GM21515 (cell line): Measurements from ENCODE around the gene ARID3A.
A peak's percentile ranks its signal among the peaks of the same experiment; 100 is the strongest.

Experiments
- ATAC-seq: cut with Tn5 transposase; IDR thresholded peaks from one replicate; pipeline ENCODE4 v1.9.1; 2021; ENCODE audit not compliant: unreplicated experiment

ARID3A gene

DNA sequence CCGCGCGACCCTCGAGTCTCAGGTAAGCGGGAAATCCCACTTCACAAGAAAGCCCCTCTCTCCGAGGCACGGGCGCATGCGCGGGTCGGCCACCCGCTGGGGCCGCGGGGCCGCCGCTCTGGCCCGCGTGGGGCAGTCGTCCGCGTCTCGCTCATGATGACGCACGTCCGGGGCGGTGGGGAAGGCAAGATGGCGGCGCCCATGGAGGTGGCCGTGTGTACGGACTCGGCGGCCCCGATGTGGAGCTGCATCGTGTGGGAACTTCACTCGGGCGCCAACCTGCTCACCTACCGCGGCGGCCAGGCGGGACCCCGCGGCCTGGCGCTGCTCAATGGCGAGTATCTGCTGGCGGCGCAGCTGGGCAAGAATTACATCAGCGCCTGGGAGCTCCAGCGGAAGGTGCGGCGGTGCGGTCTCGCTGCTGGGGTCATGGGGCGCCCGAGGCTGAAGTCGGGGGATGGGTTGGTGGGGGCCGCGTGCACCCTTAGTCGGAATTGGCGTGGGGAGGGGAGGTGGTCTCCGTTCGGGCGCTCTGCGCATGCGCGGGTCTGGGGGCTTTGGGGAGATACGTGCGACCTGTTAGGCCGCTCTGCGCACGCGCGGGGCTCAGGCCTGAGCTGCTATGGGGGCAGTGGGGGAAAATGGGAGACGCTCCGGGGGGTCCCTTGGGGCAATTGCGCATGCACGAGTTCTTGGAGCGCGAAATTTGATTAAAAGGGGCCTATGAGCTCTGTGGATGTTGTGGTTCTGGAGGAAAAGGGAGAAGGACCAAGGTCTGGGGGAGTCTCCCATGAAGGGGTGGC is 58.5 kb downstream of the ARID3A start, which contains the start of gene WDR18:
Gene WDR18, plus strand, starts transcription at position 181 of the 803 bp plus-strand sequence. Its CDS starts 9 bp downstream, at position 190.
- peak; percentile 57 for ATAC-seq

DNA sequence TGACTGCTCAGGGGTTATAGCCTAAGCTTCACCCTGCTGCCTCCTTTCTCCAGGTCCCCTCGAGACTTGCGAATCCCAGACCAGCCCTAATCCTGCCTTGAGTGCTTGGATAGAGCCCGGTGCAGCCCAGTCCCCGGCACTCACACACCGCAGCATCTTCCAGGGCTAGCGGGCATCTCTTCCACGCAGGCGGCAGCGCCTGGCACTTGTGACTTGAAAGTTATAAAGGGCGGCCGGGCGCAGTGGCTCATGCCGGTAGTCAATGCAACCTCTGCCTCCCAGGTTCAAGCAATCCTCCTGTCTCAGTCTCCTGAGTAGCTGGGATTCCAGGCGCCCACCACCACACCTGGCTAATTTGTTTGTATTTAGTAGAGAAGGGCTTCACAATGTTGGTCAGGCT is 60.2 kb downstream of the ARID3A start:
- no peak for ATAC-seq

DNA sequence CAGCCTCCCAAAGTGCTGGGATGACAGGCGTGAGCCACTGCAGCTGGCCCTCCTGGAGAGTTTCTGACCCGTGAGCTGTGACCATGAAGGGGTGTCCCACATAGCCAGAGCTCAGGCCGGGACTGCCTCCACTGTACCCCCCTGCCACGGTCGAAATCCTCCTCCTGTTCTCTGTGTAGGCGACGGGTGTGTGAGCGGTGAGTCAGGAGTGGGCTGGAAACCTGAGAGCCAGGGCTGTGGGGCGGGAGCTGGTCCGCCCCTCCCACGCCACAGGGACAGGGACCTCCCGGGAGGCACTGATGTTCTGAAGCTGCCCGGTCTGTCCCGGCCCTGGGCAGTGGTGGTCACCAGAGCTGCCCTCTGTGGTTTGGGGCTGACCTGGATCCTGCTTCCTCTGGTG is 62.2 kb downstream of the ARID3A start:
- no peak for ATAC-seq

DNA sequence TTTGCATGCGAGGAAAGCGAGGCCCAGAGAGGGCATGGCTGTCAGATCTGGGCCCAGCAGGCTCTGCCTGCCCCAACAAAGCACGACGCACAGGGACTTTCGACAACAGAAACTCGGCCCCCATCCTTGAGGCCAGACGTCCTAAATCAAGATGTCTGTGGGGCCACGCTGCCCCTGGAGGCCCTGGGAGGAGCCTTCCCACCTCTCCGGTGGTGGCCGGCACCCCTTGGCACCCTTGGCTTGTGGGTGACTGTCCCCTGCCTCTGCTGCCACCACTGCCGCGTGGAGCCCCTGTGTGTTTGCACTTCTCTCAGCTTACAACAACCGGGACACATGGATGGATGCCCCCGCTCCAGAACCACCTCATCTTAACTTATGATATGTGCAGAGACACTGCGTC is 62.7 kb downstream of the ARID3A start:
- no peak for ATAC-seq

DNA sequence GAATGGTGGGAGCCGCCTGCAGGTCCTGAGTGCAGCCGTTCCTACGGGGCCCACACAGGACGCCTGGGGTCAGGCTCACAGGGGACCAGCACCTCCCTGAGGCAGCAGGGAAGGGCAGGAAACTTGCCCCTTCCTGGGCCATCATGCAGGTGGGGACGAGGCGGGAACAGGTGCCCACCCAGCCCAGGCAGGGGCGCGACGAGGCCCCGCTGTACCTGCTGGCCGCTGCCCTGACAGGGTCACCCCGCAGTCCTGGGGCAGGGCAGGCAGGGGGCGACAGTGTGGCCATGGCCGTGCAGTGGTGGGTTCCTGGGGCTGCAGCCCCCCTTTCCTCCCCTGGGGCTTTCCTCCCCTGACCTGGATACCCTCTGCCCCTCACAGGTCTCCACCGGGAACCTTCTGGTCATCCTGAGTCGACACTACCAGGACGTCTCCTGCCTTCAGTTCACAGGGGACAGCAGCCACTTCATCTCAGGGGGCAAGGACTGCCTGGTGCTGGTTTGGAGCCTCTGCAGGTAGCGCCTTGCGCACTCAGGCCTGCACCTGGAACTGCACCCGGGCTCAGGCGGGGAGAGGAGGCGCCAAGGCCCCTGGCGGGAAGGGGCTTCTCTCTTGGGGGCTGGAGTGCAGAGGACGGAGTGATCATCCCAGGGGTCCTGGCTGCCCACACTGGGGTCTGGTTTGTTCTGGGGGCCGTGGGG is 63.7 kb downstream of the ARID3A start:
- ATAC-seq = no peak

DNA sequence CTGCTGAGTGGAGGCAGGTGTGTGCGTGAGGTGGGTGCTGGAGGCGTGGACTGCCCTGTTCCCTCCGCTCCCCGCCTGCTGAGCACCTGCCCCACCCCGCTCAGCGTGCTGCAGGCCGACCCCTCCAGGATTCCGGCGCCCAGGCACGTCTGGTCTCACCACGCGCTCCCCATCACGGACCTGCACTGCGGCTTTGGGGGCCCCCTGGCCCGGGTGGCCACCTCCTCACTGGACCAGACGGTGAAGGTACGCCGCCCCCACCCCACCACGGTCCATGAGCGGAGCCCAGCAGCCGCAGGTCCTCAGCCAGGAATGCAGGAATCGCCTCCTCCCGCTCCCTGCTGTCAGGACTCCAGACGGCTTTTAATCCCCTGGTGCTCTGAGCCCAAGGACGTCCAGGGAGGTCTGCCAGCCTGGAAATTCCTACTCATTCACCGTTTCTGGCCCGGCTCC is 64.3 kb downstream of the ARID3A start:
- ATAC-seq = no peak

DNA sequence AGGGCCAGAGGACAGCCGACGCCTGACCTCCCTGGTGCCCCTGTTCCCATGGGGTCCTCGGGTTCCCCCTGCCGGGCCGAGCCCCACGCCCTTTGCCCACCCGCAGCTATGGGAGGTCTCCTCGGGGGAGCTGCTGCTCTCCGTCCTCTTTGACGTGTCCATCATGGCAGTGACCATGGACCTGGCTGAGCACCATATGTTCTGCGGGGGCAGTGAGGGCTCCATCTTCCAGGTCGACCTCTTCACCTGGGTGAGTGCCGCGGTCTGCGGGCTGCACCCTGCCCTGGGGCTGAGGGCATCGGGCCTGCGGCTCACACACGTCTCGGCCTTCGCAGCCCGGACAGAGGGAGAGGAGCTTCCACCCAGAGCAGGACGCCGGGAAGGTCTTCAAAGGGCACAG is 64.9 kb downstream of the ARID3A start:
- ATAC-seq = no peak

DNA sequence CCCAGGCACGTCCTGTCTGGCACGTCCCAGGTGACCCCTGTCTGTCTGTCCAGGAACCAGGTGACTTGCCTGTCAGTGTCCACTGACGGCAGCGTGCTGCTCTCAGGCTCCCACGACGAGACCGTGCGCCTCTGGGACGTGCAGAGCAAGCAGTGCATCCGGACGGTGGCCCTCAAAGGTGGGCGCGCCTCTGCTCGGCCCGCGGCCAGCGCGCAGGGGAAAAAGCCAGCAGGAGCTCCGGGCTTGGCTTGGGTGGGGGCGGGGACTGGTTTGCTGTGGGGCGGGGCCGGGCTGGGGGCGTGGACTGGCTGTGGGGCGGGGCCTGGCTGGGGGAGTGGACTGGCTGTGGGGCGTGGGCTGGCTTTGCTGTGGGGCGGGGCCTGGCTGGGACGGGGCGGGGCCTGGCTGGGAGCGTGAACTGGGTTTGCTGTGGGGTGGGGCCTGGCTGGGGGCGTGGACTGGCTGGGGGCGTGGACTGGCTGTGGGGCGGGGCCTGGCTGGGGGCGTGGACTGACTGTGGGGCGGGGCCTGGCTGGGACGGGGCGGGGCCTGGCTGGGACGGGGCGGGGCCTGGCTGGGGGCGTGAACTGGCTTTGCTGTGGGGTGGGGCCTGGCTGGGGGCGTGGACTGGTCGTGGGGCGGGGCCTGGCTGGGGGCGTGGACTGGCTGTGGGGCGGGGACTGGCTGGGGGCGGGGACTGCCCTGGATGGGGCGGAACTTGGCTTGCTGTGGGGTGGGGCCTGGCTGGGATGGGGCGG is 65.5 kb downstream of the ARID3A start:
- ATAC-seq = no peak

DNA sequence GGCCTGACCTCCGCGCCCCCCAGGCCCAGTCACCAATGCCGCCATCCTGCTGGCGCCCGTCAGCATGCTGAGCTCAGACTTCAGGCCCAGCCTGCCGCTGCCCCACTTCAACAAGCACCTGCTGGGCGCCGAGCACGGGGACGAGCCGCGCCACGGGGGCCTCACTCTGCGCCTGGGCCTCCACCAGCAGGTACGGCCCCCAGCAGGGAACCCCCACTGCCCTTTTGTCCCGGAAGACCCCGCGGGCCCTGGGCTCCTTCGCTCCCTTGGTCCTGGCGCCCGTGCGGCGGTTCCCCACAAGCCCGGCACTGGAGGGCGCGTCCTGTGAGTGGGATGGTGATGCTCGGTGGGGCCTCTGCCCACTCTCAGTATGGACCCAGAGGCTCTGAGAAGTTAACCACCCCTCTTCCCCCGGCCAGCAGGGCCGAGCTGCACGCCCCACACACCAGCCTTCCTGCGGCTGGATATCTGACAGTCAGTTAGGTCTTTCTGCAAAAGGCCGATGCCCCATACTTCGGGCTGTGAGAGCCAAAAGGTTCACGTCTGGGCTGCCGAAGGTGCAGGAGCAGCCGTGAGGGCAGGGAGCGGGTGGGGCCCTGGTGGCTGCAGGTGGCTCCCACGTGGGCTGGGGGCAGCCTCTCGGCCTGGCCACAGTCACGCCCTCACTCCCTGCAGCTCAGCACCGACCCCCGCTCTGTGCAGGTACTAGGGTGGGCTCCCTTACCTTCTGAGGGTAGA is 66.3 kb downstream of the ARID3A start:
- no peak for ATAC-seq

DNA sequence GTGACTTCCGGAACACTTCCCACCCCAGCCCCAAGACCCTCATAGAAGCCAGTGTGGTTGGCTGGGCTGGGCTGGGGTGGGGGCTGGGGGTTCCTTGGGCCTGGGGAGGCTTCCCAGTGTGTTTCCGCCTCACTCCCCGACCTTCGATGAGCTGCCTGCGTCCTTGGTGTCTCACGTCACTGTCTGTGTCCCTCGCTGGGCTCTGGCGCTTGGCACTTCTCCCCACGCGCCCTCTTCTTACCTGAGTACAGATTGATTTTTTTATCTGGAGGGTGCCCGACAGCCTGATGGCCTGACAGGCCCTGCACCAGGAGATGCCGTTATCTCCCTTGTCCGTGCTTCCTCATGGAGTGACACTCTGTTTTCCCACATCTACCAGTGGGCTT is 66.8 kb downstream of the ARID3A start:
- no peak for ATAC-seq

DNA sequence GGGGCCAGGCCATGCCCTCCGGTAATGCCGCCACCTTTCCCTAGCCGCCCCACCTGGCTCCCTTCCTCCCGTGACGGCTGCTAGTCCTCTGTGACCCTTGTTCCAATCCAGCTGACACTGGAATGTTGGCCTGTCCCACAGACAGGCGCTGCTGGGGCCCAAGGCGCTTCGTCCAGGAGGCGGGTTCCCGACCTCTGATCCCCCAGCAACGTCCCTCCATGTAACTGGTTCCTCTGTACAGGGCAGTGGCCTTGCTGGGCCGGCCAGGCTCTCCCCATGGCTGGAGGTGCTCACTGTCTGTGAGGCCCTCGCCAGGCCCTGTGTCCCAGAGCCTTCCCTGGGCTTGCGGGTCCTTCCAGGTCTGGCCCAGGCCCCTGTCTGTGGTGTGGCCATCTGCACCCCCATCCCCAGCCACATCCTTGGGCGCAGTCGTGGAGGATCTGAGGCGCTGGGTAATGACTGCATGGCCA is 67.6 kb downstream of the ARID3A start:
- no peak for ATAC-seq

DNA sequence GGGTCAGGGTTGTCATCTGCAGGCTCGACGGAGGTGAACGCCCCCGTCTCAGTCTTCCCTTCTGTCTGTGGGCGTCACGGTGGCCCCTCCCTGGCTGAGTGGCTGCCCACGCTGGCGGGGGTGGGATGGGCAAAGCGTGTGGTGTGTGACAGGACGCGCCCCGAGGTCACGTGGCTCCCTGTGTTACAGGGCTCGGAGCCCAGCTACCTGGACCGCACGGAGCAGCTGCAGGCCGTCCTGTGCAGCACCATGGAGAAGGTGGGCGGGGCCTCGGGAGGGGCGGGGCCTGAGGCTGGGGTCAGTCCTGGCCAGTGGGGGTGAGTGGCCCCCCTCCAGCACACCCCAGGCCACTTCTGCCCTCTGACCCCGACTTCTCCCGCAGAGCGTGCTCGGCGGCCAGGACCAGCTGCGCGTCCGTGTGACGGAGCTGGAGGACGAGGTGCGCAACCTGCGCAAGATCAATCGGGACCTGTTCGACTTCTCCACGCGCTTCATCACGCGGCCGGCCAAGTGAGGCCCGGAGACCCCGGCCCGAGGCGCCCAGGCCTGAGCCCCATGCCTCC is 68.1 kb downstream of the ARID3A start:
- ATAC-seq = no peak

DNA sequence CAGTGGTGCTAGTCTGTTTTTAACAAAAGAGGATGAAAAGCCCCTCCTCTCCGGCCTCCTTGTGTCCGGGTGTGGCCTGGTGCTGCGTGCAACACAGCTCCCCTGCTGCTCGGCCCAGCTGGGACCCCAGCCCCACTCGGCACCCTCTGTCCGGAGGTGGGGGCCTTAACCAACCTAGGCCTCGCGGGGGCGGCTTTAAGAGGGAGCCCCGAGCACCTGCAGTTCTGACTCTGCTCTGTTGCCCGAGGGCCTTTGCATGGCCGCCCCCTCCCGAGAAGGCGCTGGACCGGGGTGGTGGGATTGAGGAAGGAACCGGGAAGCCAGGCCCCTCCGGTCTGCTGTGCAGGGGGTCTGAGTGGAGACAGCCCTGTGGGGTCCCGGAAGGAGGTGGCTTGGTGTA is 68.7 kb downstream of the ARID3A start:
- ATAC-seq = no peak

DNA sequence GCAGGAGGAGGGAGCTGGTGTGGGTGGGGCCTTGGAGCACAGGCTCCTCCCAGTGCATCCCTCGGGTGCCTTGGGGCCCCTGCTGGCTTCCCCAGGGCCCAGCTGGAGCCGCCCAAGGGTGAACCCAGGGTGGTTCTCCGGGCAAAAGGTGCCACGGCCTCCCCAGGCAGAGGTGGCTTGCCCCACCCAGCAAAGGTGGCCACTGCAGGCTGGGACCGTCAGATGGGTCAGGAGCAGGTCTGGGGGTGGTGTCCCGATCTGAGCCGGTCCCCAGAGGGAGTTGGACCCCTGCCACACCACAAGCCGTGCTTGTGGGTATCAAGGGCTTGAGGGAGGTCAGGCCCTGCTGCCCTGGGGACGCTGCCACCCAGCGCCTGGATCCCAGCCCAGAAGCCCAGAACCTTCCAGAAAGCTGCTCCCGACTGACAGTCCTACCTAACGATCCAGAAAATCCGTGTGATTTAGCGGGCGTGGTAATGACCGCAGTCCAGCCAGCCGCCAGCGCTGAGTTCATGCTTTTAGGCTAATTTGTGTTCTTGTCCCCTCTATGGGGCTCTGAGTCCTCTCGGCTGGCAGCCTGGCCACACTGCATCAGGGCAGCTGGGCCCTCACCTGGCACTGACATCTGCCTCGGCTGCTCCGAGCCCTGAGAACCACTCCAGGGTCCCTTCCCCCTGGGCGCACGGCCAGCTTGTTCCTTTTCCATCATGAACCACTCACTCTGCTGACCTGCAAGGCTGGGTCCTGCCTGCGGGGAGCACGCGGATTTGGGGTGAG is 69.4 kb downstream of the ARID3A start:
- no peak for ATAC-seq

DNA sequence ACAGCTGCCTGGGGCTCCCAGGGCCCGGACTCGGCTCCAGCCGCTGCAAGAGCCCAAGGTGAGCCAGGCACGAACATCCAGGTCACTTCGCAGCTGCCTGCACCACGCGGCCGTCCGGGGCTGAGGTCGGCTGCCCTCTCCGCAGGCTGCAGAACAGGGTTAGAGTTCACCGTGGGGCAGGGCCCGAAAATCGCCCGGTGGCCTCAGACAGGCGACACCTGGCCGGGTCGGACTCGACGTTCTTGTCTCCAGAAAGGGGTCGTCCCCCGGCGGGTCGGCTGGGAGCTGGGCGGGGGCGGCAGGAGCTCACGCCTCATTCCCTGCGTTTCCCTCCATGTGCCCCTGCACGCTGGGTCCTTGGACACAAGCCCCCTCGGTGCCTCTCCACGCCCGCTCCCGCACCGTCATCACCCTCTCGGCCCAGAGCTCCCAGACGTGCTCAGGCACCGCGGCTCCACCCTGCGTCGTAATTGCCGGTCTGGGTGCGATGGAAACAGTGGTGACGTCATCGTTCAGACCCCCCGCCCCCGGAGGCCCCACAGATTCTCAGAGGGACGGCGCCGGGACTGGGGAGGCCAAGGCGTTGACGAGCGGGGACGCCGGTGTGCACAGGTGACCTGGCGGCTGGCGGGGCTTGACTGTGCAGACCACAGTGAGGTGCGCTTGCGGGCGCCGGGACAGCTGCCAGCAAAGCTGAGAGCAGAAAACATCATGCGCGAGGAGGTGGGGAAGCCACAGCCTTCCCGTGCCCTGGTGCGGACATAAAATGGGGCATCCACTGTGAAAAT is 70.4 kb downstream of the ARID3A start:
- no peak for ATAC-seq

DNA sequence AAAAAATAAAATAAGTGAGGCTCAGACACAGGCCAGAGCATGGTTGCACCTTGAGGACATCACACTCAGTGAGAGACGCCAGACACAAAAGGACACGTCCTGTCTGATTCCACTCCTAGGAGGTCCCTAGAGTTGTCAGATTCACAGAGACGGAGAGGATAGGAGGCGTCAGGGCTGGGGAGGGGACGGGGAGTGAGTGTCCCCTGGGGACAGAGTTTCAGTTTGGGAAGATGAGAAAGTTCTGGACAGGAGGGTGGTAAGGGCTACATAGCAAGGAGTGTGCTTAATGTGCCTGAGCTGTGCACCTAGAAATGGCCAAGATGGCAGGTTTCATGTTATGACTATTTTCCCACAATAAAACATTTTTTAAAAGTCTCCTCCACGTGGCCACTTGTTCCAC is 72.2 kb downstream of the ARID3A start:
- no peak for ATAC-seq

DNA sequence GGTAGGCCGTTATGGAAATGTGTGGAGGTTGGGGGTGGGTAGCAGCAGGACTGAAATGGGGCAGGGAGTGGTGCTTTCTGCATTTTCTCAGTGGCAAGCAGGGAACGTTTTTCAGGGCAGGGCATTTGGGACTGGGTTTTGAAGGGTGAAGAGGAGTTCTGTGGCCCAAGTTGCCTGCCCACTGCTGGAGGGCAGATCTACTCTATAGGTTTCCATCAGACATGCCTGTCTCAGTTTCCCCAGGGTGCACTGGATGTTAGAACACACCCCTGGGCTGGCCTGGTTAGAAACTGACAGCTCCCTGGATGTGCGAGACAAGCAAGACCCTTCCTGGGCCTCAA is 73.5 kb downstream of the ARID3A start:
- ATAC-seq = no peak

DNA sequence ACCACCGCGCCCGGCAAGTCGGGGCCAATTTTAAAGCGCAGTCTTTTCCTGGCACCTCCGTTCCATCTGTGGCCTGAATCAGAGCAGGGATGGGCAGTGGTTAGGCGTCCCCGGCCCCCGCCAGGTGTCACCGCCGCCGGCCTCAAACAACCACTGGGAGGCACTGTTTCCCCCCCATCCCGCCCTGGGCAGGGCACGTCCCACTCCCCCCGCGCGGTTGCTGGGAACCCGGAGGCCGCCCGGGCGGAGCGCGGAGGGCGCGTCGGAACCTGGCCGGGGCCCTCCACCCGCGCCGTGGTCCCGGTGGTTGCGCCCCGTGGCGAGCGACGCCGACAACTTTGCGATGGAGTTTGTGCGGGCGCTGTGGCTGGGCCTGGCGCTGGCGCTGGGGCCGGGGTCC is 74.3 kb downstream of the ARID3A start, which contains the start of gene GRIN3B:
Gene GRIN3B, plus strand, starts transcription at position 325 of the 400 bp plus-strand sequence. Its CDS starts 19 bp downstream, at position 344.
- no peak for ATAC-seq
